Lung (tissue), 12 donors: Measurements from ENCODE around the gene ZHX3. TPM values are rescaled to one million over a fixed set of nuclear protein-coding genes. Genes with fewer than 3 reads are reported as not detected.
A peak's percentile ranks its signal among the peaks of the same experiment; 100 is the strongest.

Experiments
- ATAC-seq: fragments of 200-7000 bp; cut with Tn5 transposase; one replicate; pipeline ENCODE4 v1.9.1; 2020; ENCODE audit warnings: moderate number of reproducible peaks; ENCODE audit not compliant: insufficient read depth, low FRiP score
- DNase-seq, 3 donors: peaks; one replicate each; pipeline ENCODE4 v3.0.0-alpha.2; 2013 to 2017
- H3K27ac ChIP-seq, 2 donors: one replicate each; pipeline ENCODE4 v1.5.1; 2013; ENCODE audit warnings: mild to moderate bottlenecking in 2 of 2, moderate library complexity in 2 of 2, control low read depth in 1 of 2, inconsistent platforms in 1 of 2, low read depth in 1 of 2, low read length in 1 of 2
- H3K27me3 ChIP-seq, 3 donors: one replicate each; pipeline ENCODE4 v1.5.1; 2013; ENCODE audit warnings: low read length in 2 of 3; ENCODE audit not compliant: control insufficient read depth in 3 of 3, insufficient read depth in 3 of 3
- H3K36me3 ChIP-seq, 4 donors: one replicate each; pipeline ENCODE4 v1.5.1; 2013; ENCODE audit warnings: low read length in 4 of 4, mild to moderate bottlenecking in 1 of 4, moderate library complexity in 1 of 4; ENCODE audit not compliant: control insufficient read depth in 4 of 4, insufficient read depth in 4 of 4
- H3K4me1 ChIP-seq, 5 donors: one replicate each; pipeline ENCODE4 v1.5.1; 2013; ENCODE audit warnings: low read length in 5 of 5, mild to moderate bottlenecking in 2 of 5, moderate library complexity in 1 of 5; ENCODE audit not compliant: control insufficient read depth in 5 of 5, insufficient read depth in 5 of 5
- H3K4me3 ChIP-seq: one replicate; pipeline ENCODE4 v1.5.1; 2013; ENCODE audit warnings: mild to moderate bottlenecking, control low read depth, moderate library complexity
- H3K9ac ChIP-seq, 2 donors: one replicate each; pipeline ENCODE4 v1.5.1; 2013; ENCODE audit warnings: low read length in 2 of 2, control low read depth in 1 of 2; ENCODE audit not compliant: insufficient read depth in 1 of 2
- H3K9me3 ChIP-seq, 4 donors: one replicate each; pipeline ENCODE4 v1.5.1; 2013; ENCODE audit warnings: low read length in 3 of 4, mild to moderate bottlenecking in 1 of 4, moderate library complexity in 1 of 4; ENCODE audit not compliant: control insufficient read depth in 4 of 4, insufficient read depth in 3 of 4
- CTCF ChIP-seq: IDR thresholded peaks from 2 replicates; pipeline ENCODE4 v1.5.1; 2012; ENCODE audit warnings: mild to moderate bottlenecking; ENCODE audit errors: control extremely low read depth, extremely low read depth
- WGBS, 2 donors: extraction: QIAGEN DNeasy Blood & Tissue Kit; methylation state at CpG; one replicate each; pipeline ENCODE4 v1.1.7; 2013; 5-methylcytosine and 5-hydroxymethylcytosine counted together
- polyA plus RNA-seq, 2 donors: library from polyadenylated mRNA; stranded (reverse); fragments of 200-250 nt; gene quantifications; one replicate each; pipeline ENCODE4 v1.2.1, GENCODE V29; 2013
- total RNA-seq, 2 donors: library from RNA; depleted of rRNA in 1 of 2; stranded (reverse); fragments of >200 nt in 1 of 2; gene quantifications; one replicate each; pipeline ENCODE4 v1.2.1, GENCODE V29; 2014 to 2021
- donor health status: control.
- donor health status: control.
- donor health status: Bipolar disorder and iron deficiency.
- donor health status: healthy.
- donor health status: DM: yes; HTN: yes; CAD: no.

The ZHX3 gene
- total and polyA plus RNA-seq, 4 donors: 8.3 to 48.2 (median 18.0) TPM

- Histone ChIP-seq H3K27me3 (no peaks in the 10 kb centered on the region), H3K36me3 (peaks cover 0 to 8% (median 1%) of the 10 kb centered on the region in 4 donors), H3K4me1 (peaks cover 15 to 61% (median 37%) of the 10 kb centered on the region in 5 donors), H3K9me3 (no peaks in the 10 kb centered on the region), H3K9ac (no peak overlapping the region), H3K27ac (peak overlapping the region in 1 of 2 donors; percentile 39), H3K4me3 (no peak overlapping the region)
- DNase-seq: no peak
- WGBS, 2 donors: 79 to 83% methylated on average over 5 of the region's 5 CpGs
- no peak for ATAC-seq
- TF ChIP-seq CTCF: no peak
Measured at GRCh38 chr20:41148942-41149341, 168.6 kb downstream of the ZHX3 start.

GRCh38 chr20:41147767-41148191 is 169.8 kb downstream of the ZHX3 start:
- H3K4me1 ChIP-seq: peaks cover 15 to 67% (median 41%) of the 10 kb centered on the region in 5 donors
- H3K9ac ChIP-seq: no peak overlapping the region
- DNase-seq: peak in 1 of 3 donors; percentile 61
- H3K27me3 ChIP-seq: no peaks in the 10 kb centered on the region
- no peak overlapping the region for H3K4me3 ChIP-seq
- no peak for ATAC-seq
- H3K9me3 ChIP-seq: no peaks in the 10 kb centered on the region
- 59 to 69% methylated on average over 8 of the region's 8 CpGs for WGBS, 2 donors
- no peak for TF ChIP-seq CTCF
- H3K36me3 ChIP-seq: peaks cover 0 to 8% (median 1%) of the 10 kb centered on the region in 4 donors
- peak overlapping the region; percentile 47 to 76 for H3K27ac ChIP-seq

- H3K4me3 ChIP-seq: no peak overlapping the region
- no peaks in the 10 kb centered on the region for H3K9me3 ChIP-seq
- peaks cover 0 to 4% (median 1%) of the 10 kb centered on the region in 4 donors for H3K36me3 ChIP-seq
- peak in 1 of 3 donors; percentile 50 for DNase-seq
- WGBS, 2 donors: 52 to 72% methylated on average over 12 of the region's 12 CpGs
- peak overlapping the region; percentile 45 to 72 for H3K27ac ChIP-seq
- TF ChIP-seq CTCF: no peak
- no peak overlapping the region for H3K9ac ChIP-seq
- peaks cover 21 to 70% (median 38%) of the 10 kb centered on the region in 5 donors for H3K4me1 ChIP-seq
- ATAC-seq: peak; percentile 27
- no peaks in the 10 kb centered on the region for H3K27me3 ChIP-seq
Measured at GRCh38 chr20:41145821-41146620, 171.5 kb downstream of the ZHX3 start.
